CD14-positive monocyte (primary cell): ENCODE measurements around the gene AMPD3. TPM values are rescaled to one million over a fixed set of nuclear protein-coding genes. Genes with fewer than 3 reads are reported as not detected.

Experiments used
- DNase-seq, 3 donors: peaks; one replicate each; pipeline ENCODE4 v3.0.0-alpha.2; 2011 to 2022
- H2AFZ ChIP-seq: 2 replicates; pipeline ENCODE4 v1.6.0; 2012; ENCODE audit warnings: mild to moderate bottlenecking, low read depth, low read length, inconsistent platforms; ENCODE audit not compliant: insufficient read depth, poor library complexity, severe bottlenecking
- H3K27ac ChIP-seq, 2 donors: 1 replicate in 1 of 2; 2 replicates in 1 of 2; pipeline ENCODE4 v1.5.1; 2012 to 2013; ENCODE audit warnings: low read length in 2 of 2, control low read depth in 1 of 2, inconsistent platforms in 1 of 2, low read depth in 1 of 2, mild to moderate bottlenecking in 1 of 2
- H3K27me3 ChIP-seq, 2 donors: one replicate each; pipeline versions ENCODE4 v1.6.0 to v1.6.1; 2011 to 2013; ENCODE audit warnings: low read length in 2 of 2; ENCODE audit not compliant: control insufficient read depth in 2 of 2, insufficient read depth in 2 of 2
- H3K36me3 ChIP-seq, 2 donors: replicated peaks in 1 of 2; 1 replicate in 1 of 2; 2 replicates in 1 of 2; pipeline versions ENCODE4 v1.5.1 to v1.6.1; 2012 to 2013; ENCODE audit warnings: low read length in 2 of 2, control low read depth in 1 of 2, inconsistent platforms in 1 of 2, mild to moderate bottlenecking in 1 of 2; ENCODE audit not compliant: insufficient read depth in 2 of 2, control insufficient read depth in 1 of 2
- H3K4me1 ChIP-seq, 2 donors: 1 replicate in 1 of 2; 2 replicates in 1 of 2; pipeline versions ENCODE4 v1.5.1 to v1.6.1; 2012 to 2013; ENCODE audit warnings: low read length in 2 of 2, control low read depth in 1 of 2, inconsistent platforms in 1 of 2, mild to moderate bottlenecking in 1 of 2, moderate library complexity in 1 of 2; ENCODE audit not compliant: insufficient read depth in 2 of 2, control insufficient read depth in 1 of 2
- H3K4me2 ChIP-seq: replicated peaks from 2 replicates; pipeline ENCODE3; 2012; ENCODE audit warnings: low read length, moderate library complexity, mild to moderate bottlenecking; ENCODE audit not compliant: poor library complexity, severe bottlenecking; ENCODE audit errors: extremely low read depth
- H3K4me3 ChIP-seq, 3 experiments: fragments of 200-600 bp in 1 of 3; sonication (generic) in 1 of 3; replicated peaks in 1 of 3; 1 replicate in 2 of 3; 2 replicates in 1 of 3; pipeline ENCODE4 v1.5.1; 2011 to 2013; ENCODE audit warnings: low read length in 3 of 3, mild to moderate bottlenecking in 3 of 3, control low read depth in 2 of 3, low read depth in 2 of 3, inconsistent platforms in 1 of 3, moderate library complexity in 1 of 3
- H3K79me2 ChIP-seq: 2 replicates; pipeline ENCODE4 v1.6.0; 2012; ENCODE audit warnings: mild to moderate bottlenecking, control low read depth, inconsistent platforms, low read length, moderate library complexity; ENCODE audit not compliant: insufficient read depth
- H3K9ac ChIP-seq: 2 replicates; pipeline ENCODE4 v1.6.0; 2017; ENCODE audit warnings: low read length, mild to moderate bottlenecking; ENCODE audit not compliant: insufficient read depth, poor library complexity, severe bottlenecking
- H3K9me3 ChIP-seq, 2 donors: replicated peaks in 1 of 2; 1 replicate in 1 of 2; 2 replicates in 1 of 2; pipeline versions ENCODE4 v1.5.1 to v1.6.1; 2012 to 2013; ENCODE audit warnings: low read length in 2 of 2, control low read depth in 1 of 2; ENCODE audit not compliant: control insufficient read depth in 1 of 2, insufficient read depth in 1 of 2
- H4K20me1 ChIP-seq: 2 replicates; pipeline ENCODE4 v1.6.0; 2012; ENCODE audit warnings: mild to moderate bottlenecking, low read length, control low read depth, moderate library complexity; ENCODE audit not compliant: insufficient read depth
- H3K27ac Mint-ChIP-seq, 7 donors: one replicate each; pipeline ENCODE4 v1.8.0; 2020; ENCODE audit warnings: mild to moderate bottlenecking in 7 of 7, mixed read lengths in 7 of 7, moderate library complexity in 6 of 7, inconsistent platforms in 2 of 7
- H3K27me3 Mint-ChIP-seq, 3 donors: one replicate each; pipeline ENCODE4 v1.8.0; 2021 to 2022; ENCODE audit warnings: low read depth in 3 of 3, mild to moderate bottlenecking in 3 of 3, mixed read lengths in 3 of 3, moderate library complexity in 3 of 3, inconsistent platforms in 1 of 3
- H3K36me3 Mint-ChIP-seq, 2 donors: one replicate each; pipeline ENCODE4 v1.8.0; 2020; ENCODE audit warnings: mixed read lengths in 2 of 2, inconsistent platforms in 1 of 2, mild to moderate bottlenecking in 1 of 2
- H3K4me1 Mint-ChIP-seq: one replicate; pipeline ENCODE4 v1.8.0; 2020; ENCODE audit warnings: mild to moderate bottlenecking, mixed read lengths
- H3K4me3 Mint-ChIP-seq, 2 donors: one replicate each; pipeline ENCODE4 v1.8.0; 2020; ENCODE audit warnings: mild to moderate bottlenecking in 2 of 2, mixed read lengths in 2 of 2, moderate library complexity in 1 of 2
- H3K9me3 Mint-ChIP-seq, 7 donors: one replicate each; pipeline ENCODE4 v1.8.0; 2020 to 2022; ENCODE audit warnings: mixed read lengths in 7 of 7, mild to moderate bottlenecking in 6 of 7, moderate library complexity in 6 of 7, inconsistent platforms in 2 of 7
- CTCF ChIP-seq: fragments of 200-600 bp; IDR thresholded peaks from one replicate; pipeline ENCODE4 v1.8.0; 2022; ENCODE audit warnings: antibody characterized with exemption, mild to moderate bottlenecking
- WGBS: methylation state at CpG from one replicate; pipeline ENCODE4 v1.1.5; 2013; ENCODE audit warnings: missing lambda C conversion rate; ENCODE audit not compliant: insufficient coverage; 5-methylcytosine and 5-hydroxymethylcytosine counted together
- intact Hi-C, 2 donors: fragments of 100-400 bp; cut with micrococcal nuclease; formaldehyde crosslinking; loops; one replicate each; pipeline versions ENCODE4 v1.15.0 to v1.15.1; 2023
- polyA plus RNA-seq, 3 donors: library from polyadenylated mRNA; depleted of rRNA in 1 of 3; unstranded in 2 of 3; stranded (reverse) in 1 of 3; fragments of 300-500 nt in 2 of 3; fragments of >200 nt in 1 of 3; fragmentation: Illumina TruSeq in 2 of 3; gene quantifications; 1 replicate in 2 of 3; 2 replicates in 1 of 3; pipeline ENCODE4 v1.2.3, GENCODE V29; 2012 to 2021

The AMPD3 gene
- polyA plus RNA-seq, 3 donors = 10.5 to 24.3 (median 14.3) TPM

- H3K4me1 ChIP-seq = no peaks in the 10 kb centered on the region
- H3K79me2 ChIP-seq = peaks cover 9% of the 10 kb centered on the region
- Mint-ChIP-seq H3K27me3 (no peaks in the 10 kb centered on the region), H3K4me3 (no peak overlapping the region), H3K9me3 (peaks cover 0 to 2% (median 0%) of the 10 kb centered on the region in 7 donors), H3K27ac (peak overlapping the region in 5 of 7 donors; percentile 15 to 63 (median 45)), H3K36me3 (peaks cover 97 to 100% of the 10 kb centered on the region in 2 donors), H3K4me1 (peaks cover 12% of the 10 kb centered on the region)
- H3K9ac ChIP-seq = no peak overlapping the region
- no peak for DNase-seq
- 94% methylated on average over 9 of the region's 11 CpGs for WGBS
- intact Hi-C loops = no loop called here
- H3K27ac ChIP-seq = no peak overlapping the region
- no peaks in the 10 kb centered on the region for H3K9me3 ChIP-seq
- no peak overlapping the region for H2AFZ ChIP-seq
- peaks cover 90 to 100% of the 10 kb centered on the region in 2 donors for H3K36me3 ChIP-seq
- H4K20me1 ChIP-seq = peaks cover 53% of the 10 kb centered on the region
- TF ChIP-seq CTCF = no peak
- no peak overlapping the region for H3K4me2 ChIP-seq
- no peaks in the 10 kb centered on the region for H3K27me3 ChIP-seq
- H3K4me3 ChIP-seq = no peak overlapping the region
Observed at GRCh38 chr11:10488934-10489691, 34.0 kb downstream of the AMPD3 start.

- no peaks in the 10 kb centered on the region for H3K27me3 Mint-ChIP-seq
- peaks cover 97 to 100% of the 10 kb centered on the region in 2 donors for H3K36me3 Mint-ChIP-seq
- WGBS = 100% methylated on average over 5 of the region's 5 CpGs
- intact Hi-C loops = no loop called here
- Histone ChIP-seq H3K4me3 (no peak overlapping the region), H3K9me3 (no peaks in the 10 kb centered on the region), H3K27me3 (no peaks in the 10 kb centered on the region), H3K36me3 (peaks cover 90 to 100% of the 10 kb centered on the region in 2 donors), H4K20me1 (peaks cover 52% of the 10 kb centered on the region), H3K9ac (no peak overlapping the region), H3K79me2 (peaks cover 9% of the 10 kb centered on the region), H3K27ac (peak overlapping the region in 1 of 2 donors; percentile 22), H2AFZ (no peak overlapping the region), H3K4me1 (no peaks in the 10 kb centered on the region), H3K4me2 (no peak overlapping the region)
- TF ChIP-seq CTCF = no peak
- peaks cover 12% of the 10 kb centered on the region for H3K4me1 Mint-ChIP-seq
- H3K9me3 Mint-ChIP-seq = peaks cover 0 to 2% (median 0%) of the 10 kb centered on the region in 7 donors
- H3K4me3 Mint-ChIP-seq = no peak overlapping the region
- no peak for DNase-seq
- H3K27ac Mint-ChIP-seq = peak overlapping the region in 4 of 7 donors; percentile 51 to 83 (median 70)
Observed at GRCh38 chr11:10490032-10490397, 35.0 kb downstream of the AMPD3 start.
